K562 (cell line): Measurements from ENCODE around the gene PLXNA2. TPM values are rescaled to one million over a fixed set of nuclear protein-coding genes. Genes with fewer than 3 reads are reported as not detected.

Source experiments
- ATF4 ChIP-seq: fragments of 450-650 bp; formaldehyde crosslinking; IDR thresholded peaks from 2 replicates; pipeline ENCODE4 v1.4.0; 2022; ENCODE audit warnings: mild to moderate bottlenecking, moderate library complexity
- CAMTA2 ChIP-seq: fragments of 250-450 bp; sonication (Bioruptor Pico); conservative IDR thresholded peaks from 2 replicates; pipeline ENCODE4 v1.5.1; 2022
- NUFIP1 ChIP-seq: fragments of 450-650 bp; IDR thresholded peaks from 2 replicates; pipeline ENCODE4 v1.6.1; 2018; ENCODE audit not compliant: partially characterized antibody
- OTX1 ChIP-seq: fragments of 450-650 bp; formaldehyde crosslinking; IDR thresholded peaks from 2 replicates; pipeline ENCODE4 v1.4.0; 2022; ENCODE audit warnings: mild to moderate bottlenecking
- POLR2H ChIP-seq: IDR thresholded peaks from 2 replicates; pipeline ENCODE4 v1.6.1; 2016; ENCODE audit warnings: missing genetic modification characterization, low read depth, mild to moderate bottlenecking, control low read depth, missing compliant biosample characterization, moderate library complexity
- POLR3A ChIP-seq: IDR thresholded peaks from 2 replicates; pipeline ENCODE4 v1.6.1; 2011; ENCODE audit warnings: borderline replicate concordance, mild to moderate bottlenecking, moderate library complexity; ENCODE audit not compliant: insufficient read length, insufficient read depth; ENCODE audit errors: extremely low read depth
- REST ChIP-seq, 2 experiments: fragments of 450-650 bp; formaldehyde crosslinking in 1 of 2; IDR thresholded peaks; 2 replicates each; pipeline versions ENCODE4 v1.4.0 to v1.6.1; 2014 to 2020; ENCODE audit warnings: mild to moderate bottlenecking in 2 of 2, borderline replicate concordance in 1 of 2, low read depth in 1 of 2
- RNF219 ChIP-seq: fragments of 250-450 bp; sonication (Bioruptor Pico); IDR thresholded peaks from 2 replicates; pipeline ENCODE4 v1.5.0; 2022; ENCODE audit warnings: mild to moderate bottlenecking
- SNIP1 ChIP-seq: fragments of 450-650 bp; IDR thresholded peaks from 2 replicates; pipeline ENCODE4 v1.7.1; 2017; ENCODE audit warnings: low read depth, mild to moderate bottlenecking
- TEAD1 ChIP-seq, 2 experiments: fragments of 450-650 bp in 1 of 2; sonication (generic) in 1 of 2; formaldehyde crosslinking; IDR thresholded peaks; 2 replicates each; pipeline versions ENCODE4 v1.4.0 to v1.8.0; 2020 to 2022; ENCODE audit warnings: mild to moderate bottlenecking in 2 of 2, missing genetic modification reagents in 1 of 2
- TEAD2 ChIP-seq: fragments of 450-650 bp; IDR thresholded peaks from 2 replicates; pipeline ENCODE4 v1.6.1; 2016; ENCODE audit warnings: missing genetic modification characterization, control low read depth, missing compliant biosample characterization
- ZNF12 ChIP-seq: sonication (generic); formaldehyde crosslinking; IDR thresholded peaks from 2 replicates; pipeline ENCODE4 v1.4.0; 2020; ENCODE audit warnings: mild to moderate bottlenecking, missing genetic modification reagents
- ZNF143 ChIP-seq: sonication (generic); formaldehyde crosslinking; IDR thresholded peaks from 2 replicates; pipeline ENCODE4 v1.9.0; 2022; ENCODE audit warnings: mild to moderate bottlenecking, missing genetic modification reagents
- ZNF165 ChIP-seq: fragments of 250-450 bp; sonication (Bioruptor Pico); IDR thresholded peaks from 2 replicates; pipeline ENCODE4 v1.4.0; 2020; ENCODE audit warnings: borderline replicate concordance
- ZNF253 ChIP-seq: fragments of 250-450 bp; sonication (Bioruptor Pico); conservative IDR thresholded peaks from 2 replicates; pipeline ENCODE4 v1.6.1; 2021; ENCODE audit warnings: mild to moderate bottlenecking
- ZNF551 ChIP-seq: fragments of 250-450 bp; sonication (Bioruptor Pico); IDR thresholded peaks from 2 replicates; pipeline ENCODE4 v1.5.0; 2021; ENCODE audit warnings: mild to moderate bottlenecking, moderate library complexity
- ZNF785 ChIP-seq: fragments of 250-450 bp; sonication (Bioruptor Pico); IDR thresholded peaks from 2 replicates; pipeline ENCODE4 v1.4.0; 2020; ENCODE audit warnings: mild to moderate bottlenecking
- polyA plus RNA-seq, 8 experiments: library from polyadenylated mRNA; depleted of rRNA in 4 of 8; stranded (reverse) in 5 of 8; unstranded in 3 of 8; fragments of >200 nt; fragmentation: Nextera tagmentation in 2 of 8; fragmentation: Illumina TruSeq in 1 of 8; extraction: Ambion mirVana in 2 of 8; extraction: Trizol in 1 of 8; gene quantifications; 2 replicates each; pipeline versions ENCODE4 v1.2.1 to v1.2.3, GENCODE V29; 2011 to 2014; ENCODE audit warnings: inconsistent platforms in 1 of 8, missing spikeins in 1 of 8
- total RNA-seq, 7 experiments: library from RNA; depleted of rRNA in 6 of 7; stranded (reverse); fragments of >200 nt in 6 of 7; fragmentation: Illumina TruSeq in 2 of 7; extraction: Trizol in 2 of 7; gene quantifications; 2 replicates each; pipeline versions ENCODE4 v1.2.1 to v1.2.3, GENCODE V29; 2011 to 2021; ENCODE audit warnings: low replicate concordance in 1 of 7

Gene PLXNA2
- total and polyA plus RNA-seq, 9 of the 15 experiments (the other 6 are each of a cell fraction or from before 2014, with no cell fraction given) = 0.01 to 1.3 (median 0.32) TPM

- no peak for TF ChIP-seq TEAD2 (tag)
- TF ChIP-seq ZNF253 (CRISPR knock-in tag) = no peak
- TF ChIP-seq ZNF143 (CRISPR knock-in tag) = no peak
- TF ChIP-seq RNF219 (CRISPR knock-in tag) = no peak
- no peak for TF ChIP-seq CAMTA2 (CRISPR knock-in tag)
- no peak for TF ChIP-seq POLR2H (tag)
- TF ChIP-seq ZNF551 = no peak
- TF ChIP-seq REST (IDR thresholded peaks at IDR 0.05; ENCODE audit: borderline replicate concordance) = no peak
- no peak for TF ChIP-seq REST (CRISPR knock-in tag; IDR thresholded peaks at IDR 0.05; ENCODE audit: low read depth)
- no peak for TF ChIP-seq ZNF12 (CRISPR knock-in tag)
- TF ChIP-seq NUFIP1 = no peak
- no peak for TF ChIP-seq ZNF785 (CRISPR knock-in tag)
- TF ChIP-seq SNIP1 = no peak
- TF ChIP-seq OTX1 (CRISPR knock-in tag) = no peak
- TF ChIP-seq ATF4 (CRISPR knock-in tag) = no peak
- TF ChIP-seq POLR3A = no peak
- TF ChIP-seq ZNF165 (CRISPR knock-in tag) = no peak
- no peak for TF ChIP-seq TEAD1 (CRISPR knock-in tag; IDR thresholded peaks at IDR 0.05)
Measured at GRCh38 chr1:208228026-208228425, 16.2 kb downstream of the PLXNA2 start (continued).
